ENCODE measurements around the gene ISG15.

Gene ISG15

GRCh38 chr1:1013105-1013921 lies at the start of gene ISG15:
TSS of gene ISG15 (plus strand) at chr1:1013497. CDS start at chr1:1013574, 77 bp downstream.
- DNase-seq (ENCODE audit: low spot score), result peak; percentile 94

DNA sequence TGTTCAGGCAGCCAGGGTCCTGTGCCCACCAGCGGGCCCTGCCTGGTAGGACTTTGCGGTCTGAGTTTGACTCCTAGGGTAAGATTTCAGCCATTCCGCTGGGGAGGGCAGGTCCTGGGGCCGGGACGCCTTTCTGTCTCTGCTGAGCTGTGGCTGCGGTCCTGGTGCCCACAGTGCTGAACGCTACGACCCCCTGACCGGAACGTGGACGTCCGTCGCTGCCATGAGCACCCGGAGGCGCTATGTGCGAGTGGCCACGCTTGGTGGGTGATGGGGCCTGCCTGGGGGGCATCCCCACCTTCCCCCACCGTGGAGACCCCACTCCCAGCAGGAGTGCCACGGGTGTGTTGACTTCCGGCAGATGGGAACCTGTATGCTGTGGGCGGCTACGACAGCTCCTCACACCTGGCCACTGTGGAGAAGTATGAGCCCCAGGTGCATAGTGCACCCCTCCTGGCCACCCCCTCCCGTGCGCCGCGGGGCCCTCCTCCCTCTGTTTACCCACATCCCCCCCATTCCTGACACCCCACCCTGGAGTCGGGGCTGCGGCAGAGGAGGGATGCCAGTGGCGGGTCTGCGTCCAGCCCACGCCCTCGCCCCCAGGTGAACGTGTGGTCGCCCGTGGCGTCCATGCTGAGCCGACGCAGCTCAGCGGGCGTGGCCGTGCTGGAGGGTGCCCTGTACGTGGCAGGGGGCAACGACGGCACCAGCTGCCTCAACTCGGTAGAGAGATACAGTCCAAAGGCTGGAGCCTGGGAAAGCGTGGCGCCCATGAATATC lies 49.4 kb upstream of the ISG15 start:
- no peak for DNase-seq (ENCODE audit: low spot score)

- DNase-seq (ENCODE audit: low spot score), result no peak
These were observed 48.4 kb upstream of the ISG15 start for GRCh38 chr1:964691-965525.

- no peak for DNase-seq (ENCODE audit: low spot score)
These were observed 47.7 kb upstream of the ISG15 start for GRCh38 chr1:965526-966134.

DNA sequence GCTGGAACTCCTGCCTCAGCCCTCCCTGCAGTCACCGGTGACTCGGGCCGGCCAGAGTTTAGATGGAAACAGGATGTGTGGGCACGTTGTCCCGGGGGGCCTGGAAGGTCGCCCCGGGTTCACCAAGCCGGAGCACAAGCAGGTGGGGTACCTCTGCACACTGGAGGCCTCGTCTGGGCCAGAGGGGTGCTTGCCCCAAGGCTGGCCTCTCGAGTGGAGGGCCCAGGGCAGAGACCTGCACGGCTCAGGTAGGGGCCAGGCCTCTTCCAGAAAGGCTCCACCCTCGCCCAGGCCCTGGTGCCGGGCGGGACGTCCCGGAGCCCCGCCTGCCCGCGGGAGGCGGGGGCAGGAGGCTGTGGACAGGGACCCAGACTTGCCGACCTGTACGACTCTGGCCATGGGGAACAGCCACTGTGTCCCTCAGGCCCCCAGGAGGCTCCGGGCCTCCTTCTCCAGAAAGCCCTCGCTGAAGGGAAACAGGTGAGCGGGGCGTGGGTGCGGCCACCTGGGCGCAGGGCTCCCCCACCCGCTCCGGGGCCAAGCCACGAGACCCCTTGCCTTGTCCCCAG lies 47.1 kb upstream of the ISG15 start, which contains the start of gene PLEKHN1:
TSS of gene PLEKHN1 (plus strand) at position 348 of the 569 bp plus-strand sequence. CDS start at position 398, 50 bp downstream.
- DNase-seq (ENCODE audit: low spot score), result no peak

DNA sequence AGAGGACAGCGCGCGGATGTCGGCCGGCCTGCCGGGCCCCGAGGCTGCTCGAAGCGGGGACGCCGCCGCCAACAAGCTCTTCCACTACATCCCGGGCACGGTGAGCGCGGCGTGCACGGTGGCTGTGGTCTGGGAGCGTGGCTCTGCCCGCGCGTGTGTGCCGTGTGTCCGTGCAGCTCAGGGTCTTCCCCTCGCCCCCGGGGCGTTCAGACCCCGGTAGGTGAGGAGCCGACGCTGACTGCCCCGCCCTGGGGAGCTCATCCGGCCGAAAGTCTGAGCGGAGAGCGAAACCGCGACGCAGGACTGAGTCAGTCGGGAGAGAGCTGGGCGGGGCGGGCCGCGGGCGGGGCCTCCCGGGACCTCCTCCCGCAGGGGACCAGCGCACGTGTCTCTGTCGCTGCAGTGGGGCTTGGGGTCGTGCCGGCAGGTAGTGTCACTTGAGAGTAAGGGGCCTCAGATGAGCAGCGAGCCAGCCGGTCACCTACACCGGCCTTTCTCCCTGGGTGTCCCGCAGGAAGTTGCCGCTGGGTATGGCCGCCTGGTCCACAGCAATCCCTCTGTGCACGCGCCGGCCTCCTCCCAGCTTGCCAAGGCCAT lies 46.5 kb upstream of the ISG15 start:
- peak; percentile 41 for DNase-seq (ENCODE audit: low spot score)

DNA sequence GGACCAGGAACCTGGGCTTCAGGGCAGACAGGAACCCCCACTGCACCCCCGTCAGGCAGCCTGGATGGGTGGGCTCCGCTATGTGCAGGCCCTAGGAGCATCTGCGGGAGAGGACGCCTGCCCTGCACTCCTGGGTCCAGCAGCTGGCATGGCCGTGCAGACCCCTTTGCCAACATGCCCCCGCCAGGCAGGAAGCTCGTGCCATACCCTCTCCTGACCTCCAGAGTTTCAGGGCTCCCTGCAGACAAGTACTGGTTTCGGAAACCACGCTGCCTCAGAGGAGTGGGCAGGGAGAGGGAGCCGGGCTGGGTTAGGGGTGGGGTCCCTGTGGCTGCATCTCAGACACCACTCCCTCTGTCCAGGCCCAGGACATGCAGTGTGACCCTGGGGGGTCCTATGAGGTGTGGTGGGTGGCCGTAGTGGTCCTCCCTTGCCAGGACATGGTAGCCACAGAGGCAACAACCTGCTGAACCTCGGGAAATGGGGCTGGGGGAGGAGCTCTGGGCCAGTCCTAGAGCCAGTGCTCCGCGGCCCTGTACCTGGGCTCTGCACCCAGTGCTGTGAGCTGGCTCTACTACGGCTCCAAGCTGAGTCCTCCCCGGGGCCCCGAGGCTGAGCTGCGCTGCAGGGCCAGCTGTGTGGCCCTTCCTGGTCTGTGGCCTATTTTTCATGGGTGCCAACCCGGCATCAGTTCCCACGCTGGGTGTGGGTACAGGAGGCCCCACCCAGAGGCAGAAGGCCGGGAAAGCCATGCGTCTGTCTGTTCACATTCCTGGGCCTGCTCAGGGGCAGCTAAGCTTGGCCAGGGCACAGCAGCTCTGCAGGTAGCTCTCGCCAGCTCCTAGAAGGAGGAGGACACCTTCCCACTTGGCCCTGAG lies 45.6 kb upstream of the ISG15 start:
- DNase-seq (ENCODE audit: low spot score), result no peak

DNA sequence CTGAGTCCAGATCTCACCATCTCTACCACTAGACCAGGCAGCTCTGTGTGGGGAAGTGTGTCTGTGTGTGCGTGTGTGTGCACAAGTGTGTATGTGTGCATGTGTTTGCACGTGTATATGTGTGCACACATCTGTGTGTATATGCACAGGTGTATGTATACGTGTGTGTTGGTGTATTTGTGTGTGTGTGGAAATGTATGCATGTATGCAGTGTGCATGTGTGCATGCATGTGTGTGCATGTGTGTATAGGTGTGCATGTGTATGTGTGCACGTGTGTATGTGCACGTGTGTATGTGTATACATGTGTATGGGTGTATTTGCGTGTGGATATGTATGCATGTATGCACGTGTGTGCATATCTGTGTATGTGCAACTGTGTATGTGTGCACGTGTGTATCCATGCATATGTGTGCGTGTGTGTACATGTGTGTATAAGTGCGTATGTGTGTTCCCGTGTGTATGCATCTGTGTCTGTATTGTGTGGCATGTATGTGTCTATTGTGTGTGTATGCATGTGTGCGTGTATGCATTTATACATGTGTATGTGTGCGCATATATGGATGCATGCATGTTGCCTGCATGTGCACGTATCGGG lies 43.9 kb upstream of the ISG15 start:
- no peak for DNase-seq (ENCODE audit: low spot score)

DNA sequence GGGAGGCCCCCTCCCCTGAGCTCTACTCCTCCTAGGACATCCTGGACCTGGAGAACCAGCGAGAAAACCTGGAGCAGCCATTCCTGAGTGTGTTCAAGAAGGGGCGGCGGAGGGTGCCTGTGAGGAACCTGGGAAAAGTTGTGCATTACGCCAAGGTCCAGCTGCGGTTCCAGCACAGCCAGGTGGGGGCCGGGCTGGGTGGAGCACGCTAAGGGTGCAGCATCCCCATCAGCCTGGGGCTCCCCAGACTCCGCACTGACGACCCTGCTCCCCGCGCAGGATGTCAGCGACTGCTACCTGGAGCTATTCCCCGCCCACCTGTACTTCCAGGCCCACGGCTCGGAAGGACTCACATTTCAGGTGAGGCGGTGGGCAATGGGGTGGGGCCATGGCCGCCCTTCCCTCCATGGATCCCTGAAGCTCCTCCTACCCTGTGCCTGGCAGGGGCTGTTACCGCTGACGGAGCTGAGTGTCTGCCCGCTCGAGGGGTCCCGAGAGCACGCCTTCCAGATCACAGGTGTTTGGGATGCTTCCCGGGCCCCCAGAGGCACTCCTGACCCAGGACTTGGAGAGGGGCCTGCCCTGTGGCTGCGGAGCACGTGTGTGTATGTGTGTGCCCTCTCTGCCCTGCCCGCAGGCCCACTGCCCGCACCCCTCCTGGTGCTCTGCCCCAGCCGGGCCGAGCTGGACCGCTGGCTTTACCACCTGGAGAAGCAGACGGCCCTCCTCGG lies 42.9 kb upstream of the ISG15 start:
- no peak for DNase-seq (ENCODE audit: low spot score)

GRCh38 chr1:970973-971730 lies 42.1 kb upstream of the ISG15 start:
- DNase-seq (ENCODE audit: low spot score), result no peak

GRCh38 chr1:971751-972506 lies 41.4 kb upstream of the ISG15 start:
- DNase-seq (ENCODE audit: low spot score), result no peak

GRCh38 chr1:972726-973458 lies 40.4 kb upstream of the ISG15 start:
- DNase-seq (ENCODE audit: low spot score), result no peak

GRCh38 chr1:973459-974292 lies 39.6 kb upstream of the ISG15 start:
- no peak for DNase-seq (ENCODE audit: low spot score)

- DNase-seq (ENCODE audit: low spot score), result no peak
These were observed 39.0 kb upstream of the ISG15 start for GRCh38 chr1:974293-974640.

DNA sequence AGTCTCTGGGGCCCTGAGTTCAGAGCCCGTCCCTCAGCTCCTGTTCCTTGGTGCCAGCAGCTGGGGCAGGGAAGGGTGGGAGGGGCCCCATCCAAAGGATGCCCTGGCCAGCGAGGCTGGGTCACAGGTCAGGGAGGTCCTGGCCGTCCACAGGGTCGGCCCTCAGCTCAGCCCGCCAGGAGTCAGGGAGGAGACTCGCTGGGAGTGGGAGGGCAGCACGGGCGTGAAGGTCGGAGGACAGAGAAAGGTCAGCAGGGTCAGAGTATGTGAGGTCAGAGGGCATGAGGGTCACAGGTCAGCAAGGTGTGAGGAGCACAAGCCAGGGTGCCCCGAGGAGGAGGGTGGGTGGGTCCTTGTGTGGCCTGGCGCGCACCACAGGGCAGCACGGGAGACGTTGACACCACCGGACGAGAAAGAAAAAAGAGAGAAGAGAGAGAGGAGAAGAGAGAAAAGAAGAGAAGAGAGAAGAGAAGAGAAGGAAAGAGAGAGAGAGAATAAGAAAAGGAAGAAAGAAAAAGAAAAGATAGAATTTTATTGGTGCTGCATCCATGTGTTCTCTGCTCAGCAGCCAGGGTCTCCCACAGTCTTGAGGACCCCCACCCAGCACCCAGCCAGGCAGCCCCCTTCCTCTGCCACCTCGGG lies 38.5 kb upstream of the ISG15 start:
- no peak for DNase-seq (ENCODE audit: low spot score)

Data from NAMALWA (cell line).